ENCODE measurements around the gene GMEB2. TPM values are rescaled to one million over a fixed set of nuclear protein-coding genes. Genes with fewer than 3 reads are reported as not detected.
"Not testable (repeated sequence)": the region's sequence is repeated elsewhere in the genome, so short reads cannot be mapped to it uniquely, and the experiment has no call there.

The GMEB2 gene
- total and polyA plus RNA-seq, 8 donors: 4.1 to 10.4 (median 6.1) TPM

GRCh38 chr20:63574156-63574828 lies 52.6 kb downstream of the GMEB2 start, which contains the start of gene HELZ2:
Gene HELZ2, minus strand, starts transcription at chr20:63574239. Its CDS starts 1,854 bp downstream, at chr20:63572385.
- no peak for FAIRE-seq
- H3K27ac ChIP-seq: peak within 1 kb of the TSS; percentile 35 to 58 (median 56)
- peak; percentile 71 to 90 (median 79) for DNase-seq
- no peak for TF ChIP-seq CTCF (IDR thresholded peaks at IDR 0.05)
- H3K27me3 ChIP-seq: no peaks in the 10 kb centered on the region
- H3K36me3 ChIP-seq: no peaks in the 10 kb centered on the region
- H3K9me3 ChIP-seq: no peaks in the 10 kb centered on the region
- H3K4me3 ChIP-seq: peak within 1 kb of the TSS; percentile 73 to 98 (median 76)
- 6 to 12% methylated on average over 24 to 40 of the region's 40 CpGs for WGBS, 2 donors
- H3K4me1 ChIP-seq: peaks cover 0 to 8% (median 7%) of the 10 kb centered on the region in 3 donors
- peak; percentile 89 to 94 (median 93) for ATAC-seq
- intact Hi-C loops (cut with DNase I): no loop called here

GRCh38 chr20:63573647-63574131 lies 53.2 kb downstream of the GMEB2 start:
- H3K9me3 ChIP-seq: no peaks in the 10 kb centered on the region
- no peaks in the 10 kb centered on the region for H3K36me3 ChIP-seq
- H3K27me3 ChIP-seq: no peaks in the 10 kb centered on the region
- TF ChIP-seq CTCF (IDR thresholded peaks at IDR 0.05): no peak
- intact Hi-C loops (cut with DNase I): no loop called here
- FAIRE-seq: no peak
- 2% methylated on average over 14 to 24 of the region's 24 CpGs for WGBS, 2 donors
- peak overlapping the region in 3 of 4 donors; percentile 53 to 58 (median 58) for H3K27ac ChIP-seq
- H3K4me3 ChIP-seq: peak overlapping the region; percentile 73 to 98 (median 76)
- peak in 1 of 6 donors; percentile 53 for DNase-seq
- peaks cover 0 to 8% (median 7%) of the 10 kb centered on the region in 3 donors for H3K4me1 ChIP-seq
- peak; percentile 22 to 41 (median 31) for ATAC-seq

- Histone ChIP-seq H3K36me3 (no peaks in the 10 kb centered on the region), H3K27ac (no peak overlapping the region), H3K9me3 (no peaks in the 10 kb centered on the region), H3K4me1 (peaks cover 0 to 8% (median 7%) of the 10 kb centered on the region in 3 donors), H3K27me3 (no peaks in the 10 kb centered on the region), H3K4me3 (peak overlapping the region; percentile 73 to 98 (median 76))
- intact Hi-C loops (cut with DNase I): no loop called here
- 86 to 87% methylated on average over 34 of the region's 34 CpGs for WGBS, 2 donors
- ATAC-seq (peak in 3 of 4 donors; percentile 3 to 7 (median 5)), FAIRE-seq (no peak), DNase-seq (peak in 2 of 6 donors; percentile 39 to 74)
- TF ChIP-seq CTCF (IDR thresholded peaks at IDR 0.05): no peak
These were observed 53.9 kb downstream of the GMEB2 start for GRCh38 chr20:63572788-63573646.

- Histone ChIP-seq H3K27me3 (no peaks in the 10 kb centered on the region), H3K27ac (no peak overlapping the region), H3K4me1 (peaks cover 0 to 8% (median 7%) of the 10 kb centered on the region in 3 donors), H3K4me3 (no peak overlapping the region), H3K36me3 (no peaks in the 10 kb centered on the region), H3K9me3 (no peaks in the 10 kb centered on the region)
- intact Hi-C loops (cut with DNase I): no loop called here
- ATAC-seq: no peak
- TF ChIP-seq CTCF (IDR thresholded peaks at IDR 0.05): no peak
- peak in 2 of 6 donors; percentile 40 to 74 for DNase-seq
- 88 to 89% methylated on average over 38 to 48 of the region's 48 CpGs for WGBS, 2 donors
- FAIRE-seq: no peak
These were observed 54.7 kb downstream of the GMEB2 start for GRCh38 chr20:63572071-63572787.

- H3K36me3 ChIP-seq; ATAC-seq; H3K4me1 ChIP-seq; DNase-seq; intact Hi-C loops (cut with DNase I); H3K27ac ChIP-seq; H3K9me3 ChIP-seq; FAIRE-seq; H3K27me3 ChIP-seq; H3K4me3 ChIP-seq: not testable (repeated sequence)
- 55 to 62% methylated on average over 3 to 8 of the region's 11 CpGs for WGBS, 2 donors
These were observed 55.8 kb downstream of the GMEB2 start for GRCh38 chr20:63571087-63571478.
